K562 (cell line): ENCODE measurements around the gene C22orf39. TPM values are rescaled to one million over a fixed set of nuclear protein-coding genes. Genes with fewer than 3 reads are reported as not detected.

Source experiments
- ASH1L ChIP-seq: fragments of 450-650 bp; IDR thresholded peaks from 2 replicates; pipeline ENCODE4 v1.6.1; 2018; ENCODE audit warnings: borderline replicate concordance, mild to moderate bottlenecking, low read depth; ENCODE audit not compliant: partially characterized antibody
- CREB1 ChIP-seq, 2 experiments: sonication (generic) in 1 of 2; formaldehyde crosslinking in 1 of 2; IDR thresholded peaks; 2 replicates each; pipeline versions ENCODE4 v1.6.1 to v1.8.0; 2012 to 2022; ENCODE audit warnings: inconsistent platforms in 1 of 2, mild to moderate bottlenecking in 1 of 2, missing genetic modification reagents in 1 of 2, moderate library complexity in 1 of 2
- GTF2E2 ChIP-seq: fragments of 200-800 bp; sonication (Bioruptor generic); IDR thresholded peaks from 2 replicates; pipeline ENCODE4 v1.6.1; 2016; ENCODE audit warnings: missing genetic modification characterization, missing compliant biosample characterization
- HCFC1 ChIP-seq: IDR thresholded peaks from 2 replicates; pipeline ENCODE4 v1.6.1; 2012; ENCODE audit warnings: low read depth, low read length, improper control_type of control experiment
- HNRNPLL ChIP-seq: fragments of 200-400 bp; formaldehyde crosslinking; IDR thresholded peaks from 2 replicates; pipeline ENCODE4 v1.6.1; 2017; ENCODE audit warnings: low read length, low read depth, mild to moderate bottlenecking; ENCODE audit not compliant: poor library complexity, severe bottlenecking
- NCOA6 ChIP-seq: fragments of 450-650 bp; IDR thresholded peaks from 2 replicates; pipeline ENCODE4 v1.6.1; 2017; ENCODE audit warnings: mild to moderate bottlenecking
- RB1 ChIP-seq: fragments of 450-650 bp; IDR thresholded peaks from 2 replicates; pipeline ENCODE4 v1.6.1; 2017; ENCODE audit warnings: low read depth, mild to moderate bottlenecking
- SIX5 ChIP-seq, 2 experiments: IDR thresholded peaks; 2 replicates each; pipeline ENCODE4 v1.6.1; 2011; ENCODE audit warnings: low read length in 2 of 2, borderline replicate concordance in 1 of 2, low read depth in 1 of 2, mild to moderate bottlenecking in 1 of 2, moderate library complexity in 1 of 2; ENCODE audit not compliant: insufficient read depth in 1 of 2
- ZNF764 ChIP-seq: fragments of 250-450 bp; sonication (Bioruptor Pico); IDR thresholded peaks from 2 replicates; pipeline ENCODE4 v1.4.0; 2020; ENCODE audit warnings: low read depth, mild to moderate bottlenecking, moderate library complexity
- polyA plus RNA-seq, 8 experiments: library from polyadenylated mRNA; depleted of rRNA in 4 of 8; stranded (reverse) in 5 of 8; unstranded in 3 of 8; fragments of >200 nt; fragmentation: Nextera tagmentation in 2 of 8; fragmentation: Illumina TruSeq in 1 of 8; extraction: Ambion mirVana in 2 of 8; extraction: Trizol in 1 of 8; gene quantifications; 2 replicates each; pipeline versions ENCODE4 v1.2.1 to v1.2.3, GENCODE V29; 2011 to 2014; ENCODE audit warnings: inconsistent platforms in 1 of 8, missing spikeins in 1 of 8
- total RNA-seq, 7 experiments: library from RNA; depleted of rRNA in 6 of 7; stranded (reverse); fragments of >200 nt in 6 of 7; fragmentation: Illumina TruSeq in 2 of 7; extraction: Trizol in 2 of 7; gene quantifications; 2 replicates each; pipeline versions ENCODE4 v1.2.1 to v1.2.3, GENCODE V29; 2011 to 2021; ENCODE audit warnings: low replicate concordance in 1 of 7
- TF ChIP-seq, protein P1 (sequence below): fragments of 450-650 bp; formaldehyde crosslinking; IDR thresholded peaks from 2 replicates; pipeline ENCODE4 v1.4.0; 2020; ENCODE audit warnings: mild to moderate bottlenecking, mixed read lengths
- TF ChIP-seq, protein P2 (sequence below): sonication (generic); formaldehyde crosslinking; IDR thresholded peaks from 2 replicates; pipeline ENCODE4 v1.8.0; 2023; ENCODE audit warnings: mild to moderate bottlenecking, missing genetic modification reagents
- TF ChIP-seq, protein P3 (sequence below): fragments of 250-450 bp; sonication (Bioruptor Pico); IDR thresholded peaks from 2 replicates; pipeline ENCODE4 v1.8.0; 2022; ENCODE audit warnings: moderate library complexity, mild to moderate bottlenecking, inconsistent platforms
- TF ChIP-seq, protein P4 (sequence below): fragments of 450-650 bp; formaldehyde crosslinking; IDR thresholded peaks from 2 replicates; pipeline ENCODE4 v1.4.0; 2022; ENCODE audit warnings: mild to moderate bottlenecking, moderate library complexity

C22orf39 gene
- total and polyA plus RNA-seq, 9 of the 15 experiments (the other 6 are each of a cell fraction or from before 2014, with no cell fraction given) = 20.4 to 139 (median 66.8) TPM

DNA sequence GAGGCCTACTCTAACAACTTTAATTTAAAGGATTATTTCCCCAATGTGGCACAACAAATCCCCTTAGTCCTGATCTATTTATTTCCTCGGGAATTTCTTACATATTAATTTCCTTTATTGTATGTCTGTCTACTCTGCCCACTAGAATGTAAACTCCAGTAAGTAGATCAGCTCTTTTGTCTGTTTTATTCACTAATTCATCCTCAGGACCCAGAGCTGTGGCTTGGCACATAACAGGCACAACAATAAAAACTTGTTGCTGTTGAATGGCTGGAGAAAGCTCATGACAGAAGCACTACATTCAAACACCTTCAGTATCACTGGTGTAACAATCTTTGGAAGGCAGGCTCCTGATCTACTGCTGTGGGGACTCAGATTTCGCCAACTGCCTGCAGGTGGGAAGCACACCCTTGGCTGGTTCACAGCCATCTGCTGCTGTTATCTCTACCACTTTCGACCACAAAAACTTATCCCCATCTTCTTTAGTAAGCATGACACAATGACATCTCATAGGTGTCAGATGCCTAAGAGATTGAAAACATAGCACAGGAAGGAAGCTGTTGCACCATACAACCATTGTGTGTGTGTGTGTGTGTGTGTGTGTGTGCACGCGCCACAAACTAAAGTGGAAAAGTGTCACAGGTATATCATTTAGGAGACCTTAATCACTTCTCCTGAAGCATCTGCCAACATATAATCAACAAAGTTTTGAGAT, 27.9 kb downstream of the C22orf39 start (continued):
- TF ChIP-seq ZNF764 (no peak), CREB1 (IDR thresholded peaks at IDR 0.05) (peak; percentile 84), CREB1 (CRISPR knock-in tag; IDR thresholded peaks at IDR 0.05) (no peak), ASH1L (no peak), GTF2E2 (tag) (no peak), NCOA6 (no peak), HNRNPLL (no peak), SIX5 (IDR thresholded peaks at IDR 0.05; ENCODE audit: borderline replicate concordance in 1 of 2, insufficient read depth in 1 of 2, low read depth in 1 of 2, low read length in 2 of 2) (no peak), HCFC1 (peak; percentile 47), RB1 (no peak)
- TF ChIP-seq, protein P1, sequence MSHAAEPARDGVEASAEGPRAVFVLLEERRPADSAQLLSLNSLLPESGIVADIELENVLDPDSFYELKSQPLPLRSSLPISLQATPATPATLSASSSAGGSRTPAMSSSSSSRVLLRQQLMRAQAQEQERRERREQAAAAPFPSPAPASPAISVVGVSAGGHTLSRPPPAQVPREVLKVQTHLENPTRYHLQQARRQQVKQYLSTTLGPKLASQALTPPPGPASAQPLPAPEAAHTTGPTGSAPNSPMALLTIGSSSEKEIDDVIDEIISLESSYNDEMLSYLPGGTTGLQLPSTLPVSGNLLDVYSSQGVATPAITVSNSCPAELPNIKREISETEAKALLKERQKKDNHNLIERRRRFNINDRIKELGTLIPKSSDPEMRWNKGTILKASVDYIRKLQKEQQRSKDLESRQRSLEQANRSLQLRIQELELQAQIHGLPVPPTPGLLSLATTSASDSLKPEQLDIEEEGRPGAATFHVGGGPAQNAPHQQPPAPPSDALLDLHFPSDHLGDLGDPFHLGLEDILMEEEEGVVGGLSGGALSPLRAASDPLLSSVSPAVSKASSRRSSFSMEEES (CRISPR knock-in tag) = no peak
- TF ChIP-seq, protein P2, sequence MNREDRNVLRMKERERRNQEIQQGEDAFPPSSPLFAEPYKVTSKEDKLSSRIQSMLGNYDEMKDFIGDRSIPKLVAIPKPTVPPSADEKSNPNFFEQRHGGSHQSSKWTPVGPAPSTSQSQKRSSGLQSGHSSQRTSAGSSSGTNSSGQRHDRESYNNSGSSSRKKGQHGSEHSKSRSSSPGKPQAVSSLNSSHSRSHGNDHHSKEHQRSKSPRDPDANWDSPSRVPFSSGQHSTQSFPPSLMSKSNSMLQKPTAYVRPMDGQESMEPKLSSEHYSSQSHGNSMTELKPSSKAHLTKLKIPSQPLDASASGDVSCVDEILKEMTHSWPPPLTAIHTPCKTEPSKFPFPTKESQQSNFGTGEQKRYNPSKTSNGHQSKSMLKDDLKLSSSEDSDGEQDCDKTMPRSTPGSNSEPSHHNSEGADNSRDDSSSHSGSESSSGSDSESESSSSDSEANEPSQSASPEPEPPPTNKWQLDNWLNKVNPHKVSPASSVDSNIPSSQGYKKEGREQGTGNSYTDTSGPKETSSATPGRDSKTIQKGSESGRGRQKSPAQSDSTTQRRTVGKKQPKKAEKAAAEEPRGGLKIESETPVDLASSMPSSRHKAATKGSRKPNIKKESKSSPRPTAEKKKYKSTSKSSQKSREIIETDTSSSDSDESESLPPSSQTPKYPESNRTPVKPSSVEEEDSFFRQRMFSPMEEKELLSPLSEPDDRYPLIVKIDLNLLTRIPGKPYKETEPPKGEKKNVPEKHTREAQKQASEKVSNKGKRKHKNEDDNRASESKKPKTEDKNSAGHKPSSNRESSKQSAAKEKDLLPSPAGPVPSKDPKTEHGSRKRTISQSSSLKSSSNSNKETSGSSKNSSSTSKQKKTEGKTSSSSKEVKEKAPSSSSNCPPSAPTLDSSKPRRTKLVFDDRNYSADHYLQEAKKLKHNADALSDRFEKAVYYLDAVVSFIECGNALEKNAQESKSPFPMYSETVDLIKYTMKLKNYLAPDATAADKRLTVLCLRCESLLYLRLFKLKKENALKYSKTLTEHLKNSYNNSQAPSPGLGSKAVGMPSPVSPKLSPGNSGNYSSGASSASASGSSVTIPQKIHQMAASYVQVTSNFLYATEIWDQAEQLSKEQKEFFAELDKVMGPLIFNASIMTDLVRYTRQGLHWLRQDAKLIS (CRISPR knock-in tag) = no peak
- TF ChIP-seq, protein P3, sequence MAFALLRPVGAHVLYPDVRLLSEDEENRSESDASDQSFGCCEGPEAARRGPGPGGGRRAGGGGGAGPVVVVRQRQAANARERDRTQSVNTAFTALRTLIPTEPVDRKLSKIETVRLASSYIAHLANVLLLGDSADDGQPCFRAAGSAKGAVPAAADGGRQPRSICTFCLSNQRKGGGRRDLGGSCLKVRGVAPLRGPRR (CRISPR knock-in tag) = peak; percentile 86; the same call in 1 of the 2 replicates
- TF ChIP-seq, protein P4, sequence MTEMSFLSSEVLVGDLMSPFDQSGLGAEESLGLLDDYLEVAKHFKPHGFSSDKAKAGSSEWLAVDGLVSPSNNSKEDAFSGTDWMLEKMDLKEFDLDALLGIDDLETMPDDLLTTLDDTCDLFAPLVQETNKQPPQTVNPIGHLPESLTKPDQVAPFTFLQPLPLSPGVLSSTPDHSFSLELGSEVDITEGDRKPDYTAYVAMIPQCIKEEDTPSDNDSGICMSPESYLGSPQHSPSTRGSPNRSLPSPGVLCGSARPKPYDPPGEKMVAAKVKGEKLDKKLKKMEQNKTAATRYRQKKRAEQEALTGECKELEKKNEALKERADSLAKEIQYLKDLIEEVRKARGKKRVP = peak; percentile 55; the same call in 1 of the 2 replicates
